ENCODE results near the gene SHOX.
"Not testable (repeated sequence)": the region's sequence is repeated elsewhere in the genome, so short reads cannot be mapped to it uniquely, and the experiment has no call there.

Gene SHOX

DNA sequence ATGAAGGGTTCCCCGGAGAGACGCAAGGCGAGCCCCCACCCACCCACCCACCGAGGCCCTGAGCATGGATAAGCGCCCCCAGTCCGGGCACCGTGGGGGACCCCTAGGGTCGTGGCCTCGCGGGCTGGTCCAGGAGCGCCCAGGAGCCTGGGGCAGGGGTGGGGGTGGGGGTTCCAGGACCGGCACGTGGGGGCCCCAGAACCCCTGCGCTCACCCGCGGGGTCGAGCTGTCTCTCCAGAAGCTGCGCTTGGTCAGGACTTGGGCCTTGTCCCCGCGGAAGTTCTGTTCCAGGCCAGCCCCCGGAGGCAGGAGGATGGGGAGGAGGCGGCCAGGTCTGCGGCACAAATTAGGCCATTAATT, 11.2 kb upstream of the SHOX start:
- DNase-seq (ENCODE audit: low read depth, low spot score), result no peak
- Histone ChIP-seq H3K9me3 (ENCODE audit: low read depth, low read length) (no peaks in the 10 kb centered on the region), H3K9ac (ENCODE audit: insufficient read length) (no peak overlapping the region), H3K4me3 (no peak overlapping the region), H3K36me3 (ENCODE audit: insufficient read depth, low read length) (no peaks in the 10 kb centered on the region), H3K27ac (no peak overlapping the region)
- TF ChIP-seq FOXP2 (optimal IDR thresholded peaks at IDR 0.05; ENCODE audit: control extremely low read depth, extremely low read length, insufficient read depth) (no peak), EZH2 (IDR thresholded peaks at IDR 0.05) (no peak), POLR2AphosphoS5 (IDR thresholded peaks at IDR 0.05; ENCODE audit: borderline replicate concordance, low read depth, low read length) (no peak)

DNA sequence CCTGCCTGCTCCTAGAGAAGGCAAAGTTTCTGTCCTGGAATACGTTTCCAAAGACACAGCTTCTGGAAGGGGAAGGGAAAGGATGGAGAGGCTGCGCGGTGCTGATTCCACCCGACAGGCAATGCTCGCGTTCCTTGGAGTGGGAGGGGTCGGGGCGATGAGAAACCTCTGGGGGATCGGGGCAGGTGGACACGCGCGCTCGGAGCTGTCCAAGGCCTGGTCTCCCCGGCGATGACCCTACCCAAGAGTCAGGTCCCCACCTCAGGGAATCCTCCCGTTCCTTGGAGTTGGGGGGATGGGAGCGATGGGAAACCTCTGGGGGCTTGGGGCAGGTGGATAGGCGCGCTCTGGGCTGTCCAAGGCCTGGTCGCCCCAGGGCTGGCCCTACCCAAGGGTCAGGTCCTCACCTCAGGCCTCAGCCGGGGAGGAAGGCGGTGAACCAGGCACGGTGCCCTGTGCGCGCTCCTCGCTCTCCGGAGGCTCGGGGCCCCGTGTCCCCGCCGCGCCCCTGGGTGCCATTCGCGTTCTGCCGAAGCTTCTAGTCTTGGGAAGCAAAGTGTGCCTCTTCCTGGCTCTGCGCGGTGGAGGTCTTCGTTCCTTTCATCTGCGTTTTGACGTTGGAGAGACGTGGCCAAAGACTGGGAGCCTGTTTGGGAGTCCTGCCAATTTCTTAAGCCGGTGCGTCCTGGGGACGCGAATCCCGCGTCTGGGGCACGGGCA, 10.6 kb upstream of the SHOX start:
- no peak for DNase-seq (ENCODE audit: low read depth, low spot score)
- H3K27ac ChIP-seq, result no peak overlapping the region
- no peak overlapping the region for H3K4me3 ChIP-seq
- TF ChIP-seq EZH2 (IDR thresholded peaks at IDR 0.05), result no peak
- no peak for TF ChIP-seq POLR2AphosphoS5 (IDR thresholded peaks at IDR 0.05; ENCODE audit: borderline replicate concordance, low read depth, low read length)
- TF ChIP-seq FOXP2 (optimal IDR thresholded peaks at IDR 0.05; ENCODE audit: control extremely low read depth, extremely low read length, insufficient read depth), result no peak
- no peak overlapping the region for H3K9ac ChIP-seq (ENCODE audit: insufficient read length)
- H3K9me3 ChIP-seq (ENCODE audit: low read depth, low read length), result no peaks in the 10 kb centered on the region
- no peaks in the 10 kb centered on the region for H3K36me3 ChIP-seq (ENCODE audit: insufficient read depth, low read length)

GRCh38 chrX:621705-622503, 8.7 kb upstream of the SHOX start:
- no peak overlapping the region for H3K4me3 ChIP-seq
- TF ChIP-seq FOXP2 (optimal IDR thresholded peaks at IDR 0.05; ENCODE audit: control extremely low read depth, extremely low read length, insufficient read depth) (no peak), POLR2AphosphoS5 (IDR thresholded peaks at IDR 0.05; ENCODE audit: borderline replicate concordance, low read depth, low read length) (no peak), EZH2 (IDR thresholded peaks at IDR 0.05) (no peak)
- no peak for DNase-seq (ENCODE audit: low read depth, low spot score)
- no peak overlapping the region for H3K9ac ChIP-seq (ENCODE audit: insufficient read length)
- no peaks in the 10 kb centered on the region for H3K9me3 ChIP-seq (ENCODE audit: low read depth, low read length)
- H3K27ac ChIP-seq, result no peak overlapping the region
- H3K36me3 ChIP-seq (ENCODE audit: insufficient read depth, low read length), result no peaks in the 10 kb centered on the region

DNA sequence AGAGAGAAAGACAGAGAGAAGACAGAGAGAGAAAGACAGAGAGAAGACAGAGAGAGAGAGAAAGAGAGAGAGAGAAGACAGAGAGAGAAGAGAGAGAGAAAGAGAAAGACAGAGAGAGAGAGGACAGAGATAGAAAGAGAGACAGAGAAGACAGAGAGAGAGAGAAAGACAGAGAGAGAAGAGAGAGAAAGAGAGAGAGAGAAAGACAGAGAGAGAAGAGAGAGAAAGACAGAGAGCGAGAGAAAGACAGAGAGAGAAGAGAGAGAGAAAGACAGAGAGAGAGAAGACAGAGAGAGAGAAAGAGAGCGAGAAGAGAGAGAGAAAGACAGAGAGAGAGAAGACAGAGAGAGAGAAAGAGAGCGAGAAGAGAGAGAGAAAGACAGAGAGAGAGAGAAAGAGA, 7.8 kb upstream of the SHOX start:
- H3K36me3 ChIP-seq (ENCODE audit: insufficient read depth, low read length); H3K9ac ChIP-seq (ENCODE audit: insufficient read length); H3K27ac ChIP-seq; H3K4me3 ChIP-seq; H3K9me3 ChIP-seq (ENCODE audit: low read depth, low read length); DNase-seq (ENCODE audit: low read depth, low spot score): not testable (repeated sequence)

DNA sequence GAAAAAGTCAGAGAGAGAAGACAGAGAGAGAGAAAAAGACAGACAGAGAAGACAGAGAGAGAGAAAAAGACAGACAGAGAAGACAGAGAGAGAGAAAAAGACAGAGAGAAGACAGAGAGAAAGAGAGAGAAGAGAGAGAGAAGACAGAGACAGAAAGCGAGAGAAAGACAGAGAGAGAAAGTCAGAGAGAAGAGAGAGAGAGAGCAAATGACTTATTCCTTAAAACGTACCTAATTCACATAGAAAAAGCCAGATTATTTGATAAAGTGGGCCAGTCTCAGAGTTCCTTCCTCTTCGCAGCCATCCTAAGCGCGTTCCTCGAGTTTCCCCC, 7.4 kb upstream of the SHOX start:
- DNase-seq (ENCODE audit: low read depth, low spot score), result no peak
- H3K27ac ChIP-seq, result no peak overlapping the region
- H3K4me3 ChIP-seq, result no peak overlapping the region
- no peak for TF ChIP-seq FOXP2 (optimal IDR thresholded peaks at IDR 0.05; ENCODE audit: control extremely low read depth, extremely low read length, insufficient read depth)
- H3K9ac ChIP-seq (ENCODE audit: insufficient read length), result no peak overlapping the region
- no peaks in the 10 kb centered on the region for H3K9me3 ChIP-seq (ENCODE audit: low read depth, low read length)
- H3K36me3 ChIP-seq (ENCODE audit: insufficient read depth, low read length), result no peaks in the 10 kb centered on the region

- TF ChIP-seq EZH2 (IDR thresholded peaks at IDR 0.05) (no peak), POLR2AphosphoS5 (IDR thresholded peaks at IDR 0.05; ENCODE audit: borderline replicate concordance, low read depth, low read length) (no peak), FOXP2 (optimal IDR thresholded peaks at IDR 0.05; ENCODE audit: control extremely low read depth, extremely low read length, insufficient read depth) (no peak)
- no peak for DNase-seq (ENCODE audit: low read depth, low spot score)
- no peaks in the 10 kb centered on the region for H3K36me3 ChIP-seq (ENCODE audit: insufficient read depth, low read length)
- no peaks in the 10 kb centered on the region for H3K9me3 ChIP-seq (ENCODE audit: low read depth, low read length)
- no peak overlapping the region for H3K4me3 ChIP-seq
- H3K27ac ChIP-seq, result no peak overlapping the region
- H3K9ac ChIP-seq (ENCODE audit: insufficient read length), result no peak overlapping the region
These were observed 6.8 kb upstream of the SHOX start for GRCh38 chrX:623599-624315.

DNA sequence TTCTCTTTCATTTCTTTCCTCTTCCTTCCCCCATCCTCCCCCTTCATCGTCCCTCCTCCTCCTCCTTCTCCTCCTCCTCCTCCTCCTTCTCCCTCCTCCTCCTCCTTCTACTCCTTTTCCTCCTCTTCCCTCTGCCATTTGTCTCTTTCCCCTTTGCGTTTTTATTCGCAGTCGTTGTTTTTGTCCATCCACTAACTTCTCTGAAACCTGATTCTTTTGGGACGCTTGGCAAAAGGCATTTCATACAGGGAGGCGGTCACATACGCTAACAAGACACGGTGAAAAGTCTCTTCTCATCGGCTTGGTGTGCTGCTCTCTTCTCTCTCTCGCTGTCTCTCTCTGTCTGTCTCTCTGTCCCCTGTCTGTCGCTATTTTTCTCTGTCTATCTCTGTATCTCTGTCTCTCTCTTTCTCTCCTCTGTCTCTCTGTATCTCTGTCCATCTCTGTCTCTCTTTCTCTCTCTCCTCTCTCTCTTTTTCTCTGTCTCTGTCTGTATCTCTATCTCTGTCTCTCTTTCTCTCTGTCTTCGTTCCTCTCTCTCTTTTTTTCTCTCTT, 5.4 kb upstream of the SHOX start:
- Histone ChIP-seq H3K9ac (ENCODE audit: insufficient read length) (no peak overlapping the region), H3K27ac (no peak overlapping the region), H3K9me3 (ENCODE audit: low read depth, low read length) (no peaks in the 10 kb centered on the region), H3K4me3 (no peak overlapping the region), H3K36me3 (ENCODE audit: insufficient read depth, low read length) (no peaks in the 10 kb centered on the region)
- TF ChIP-seq POLR2AphosphoS5 (IDR thresholded peaks at IDR 0.05; ENCODE audit: borderline replicate concordance, low read depth, low read length) (no peak), EZH2 (IDR thresholded peaks at IDR 0.05) (no peak), FOXP2 (optimal IDR thresholded peaks at IDR 0.05; ENCODE audit: control extremely low read depth, extremely low read length, insufficient read depth) (no peak)
- no peak for DNase-seq (ENCODE audit: low read depth, low spot score)

GRCh38 chrX:626047-626446, 4.5 kb upstream of the SHOX start:
- DNase-seq (ENCODE audit: low read depth, low spot score); H3K4me3 ChIP-seq; H3K9ac ChIP-seq (ENCODE audit: insufficient read length); H3K27ac ChIP-seq; H3K9me3 ChIP-seq (ENCODE audit: low read depth, low read length); H3K36me3 ChIP-seq (ENCODE audit: insufficient read depth, low read length): not testable (repeated sequence)

All from SK-N-MC (cell line).